Kidney epithelial cell (primary cell): Measurements from ENCODE around the gene MDH2. TPM values are rescaled to one million over a fixed set of nuclear protein-coding genes. Genes with fewer than 3 reads are reported as not detected.
A peak's percentile ranks its signal among the peaks of the same experiment; 100 is the strongest.
"Not testable (repeated sequence)": the region's sequence is repeated elsewhere in the genome, so short reads cannot be mapped to it uniquely, and the experiment has no call there.

Source experiments
- DNase-seq: peaks from one replicate; pipeline ENCODE4 v3.0.0-alpha.2; 2010; ENCODE audit warnings: low read depth
- H3K27me3 ChIP-seq: 2 replicates; pipeline ENCODE4 v1.6.0; 2011; ENCODE audit warnings: low read length; ENCODE audit not compliant: control insufficient read depth, insufficient read depth
- H3K36me3 ChIP-seq: 2 replicates; pipeline ENCODE4 v1.5.1; 2011; ENCODE audit warnings: low read length; ENCODE audit not compliant: control insufficient read depth, insufficient read depth
- H3K4me3 ChIP-seq: 2 replicates; pipeline ENCODE4 v1.5.1; 2011; ENCODE audit warnings: low read depth, mild to moderate bottlenecking, control low read depth, low read length
- CTCF ChIP-seq: IDR thresholded peaks from 2 replicates; pipeline ENCODE4 v1.5.1; 2011; ENCODE audit warnings: mild to moderate bottlenecking, moderate library complexity, low read length, control low read depth, inconsistent platforms; ENCODE audit not compliant: insufficient read depth, poor library complexity, severe bottlenecking
- total RNA-seq: library from RNA; depleted of rRNA; stranded (reverse); fragments of >200 nt; gene quantifications from 2 replicates; pipeline ENCODE4 v1.2.3, GENCODE V29; 2015

MDH2 gene
- total RNA-seq, 1 donor from 2014 or later, result 109 TPM

GRCh38 chr7:76053461-76053860 lies 5.6 kb downstream of the MDH2 start:
- Histone ChIP-seq H3K4me3 (no peak overlapping the region), H3K36me3 (no peaks in the 10 kb centered on the region), H3K27me3 (no peaks in the 10 kb centered on the region)
- DNase-seq, result no peak
- TF ChIP-seq CTCF, result no peak

- peak; percentile 61 for DNase-seq
- Histone ChIP-seq H3K27me3 (no peaks in the 10 kb centered on the region), H3K36me3 (peaks cover 2% of the 10 kb centered on the region), H3K4me3 (no peak overlapping the region)
- no peak for TF ChIP-seq CTCF
These were observed 6.5 kb downstream of the MDH2 start for GRCh38 chr7:76054123-76055120.

DNA sequence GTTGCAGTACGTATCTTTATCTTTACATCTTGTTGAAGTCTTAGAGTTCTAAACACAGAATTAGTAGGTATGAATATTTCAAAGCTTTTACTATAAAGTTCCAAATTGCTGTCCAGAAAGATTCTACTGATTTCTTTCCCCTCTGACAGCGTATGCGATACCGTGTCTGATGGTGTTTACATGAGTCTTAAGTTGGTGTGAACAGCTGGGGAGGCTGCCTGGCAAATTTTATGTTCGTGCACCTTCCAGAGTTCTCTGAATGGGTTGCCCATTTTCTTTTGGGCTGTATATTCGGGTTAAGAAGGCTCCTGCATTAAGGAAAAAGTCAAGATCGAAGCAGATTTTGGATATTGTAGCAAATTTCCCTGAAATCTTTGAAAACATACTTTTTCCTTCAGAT lies 8.3 kb downstream of the MDH2 start:
- H3K36me3 ChIP-seq, result peaks cover 3% of the 10 kb centered on the region
- no peak for DNase-seq

GRCh38 chr7:76057103-76057812 lies 9.4 kb downstream of the MDH2 start:
- Histone ChIP-seq H3K36me3 (peaks cover 3% of the 10 kb centered on the region), H3K4me3 (no peak overlapping the region), H3K27me3 (no peaks in the 10 kb centered on the region)
- no peak for DNase-seq
- TF ChIP-seq CTCF, result no peak

More for the DNA sequence above, 8.3 kb downstream of the MDH2 start:
- no peak overlapping the region for H3K4me3 ChIP-seq
- H3K27me3 ChIP-seq, result no peaks in the 10 kb centered on the region
- TF ChIP-seq CTCF, result no peak

DNA sequence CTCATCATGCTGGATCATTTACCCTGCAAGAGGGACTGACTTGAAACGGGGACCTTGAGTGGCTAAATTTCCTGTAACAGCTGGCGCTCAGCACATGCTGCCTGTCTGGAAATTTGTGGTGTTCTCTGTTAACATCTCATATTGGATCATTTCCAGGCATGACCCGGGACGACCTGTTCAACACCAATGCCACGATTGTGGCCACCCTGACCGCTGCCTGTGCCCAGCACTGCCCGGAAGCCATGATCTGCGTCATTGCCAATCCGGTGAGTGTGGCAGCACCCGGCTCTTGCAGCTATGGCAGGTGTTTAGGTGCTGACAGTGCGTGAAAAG lies 9.9 kb downstream of the MDH2 start:
- Histone ChIP-seq H3K36me3 (peaks cover 3% of the 10 kb centered on the region), H3K27me3 (no peaks in the 10 kb centered on the region), H3K4me3 (no peak overlapping the region)
- no peak for DNase-seq
- TF ChIP-seq CTCF, result no peak

GRCh38 chr7:76058745-76059144 lies 10.8 kb downstream of the MDH2 start:
- H3K27me3 ChIP-seq, DNase-seq, H3K4me3 ChIP-seq, H3K36me3 ChIP-seq: not testable (repeated sequence)
